HG02840 (cell line): Measurements from ENCODE around the gene GRK4.
"Not testable (repeated sequence)": the region's sequence is repeated elsewhere in the genome, so short reads cannot be mapped to it uniquely, and the experiment has no call there.

Source experiments
- ATAC-seq: cut with Tn5 transposase; IDR thresholded peaks from one replicate; pipeline ENCODE4 v1.9.1; 2021; ENCODE audit warnings: mild to moderate bottlenecking, moderate library complexity, moderate number of reproducible peaks; ENCODE audit not compliant: unreplicated experiment, low FRiP score

Gene GRK4

GRCh38 chr4:2930135-2930757 is 33.1 kb upstream of the GRK4 start:
- ATAC-seq: no peak

DNA sequence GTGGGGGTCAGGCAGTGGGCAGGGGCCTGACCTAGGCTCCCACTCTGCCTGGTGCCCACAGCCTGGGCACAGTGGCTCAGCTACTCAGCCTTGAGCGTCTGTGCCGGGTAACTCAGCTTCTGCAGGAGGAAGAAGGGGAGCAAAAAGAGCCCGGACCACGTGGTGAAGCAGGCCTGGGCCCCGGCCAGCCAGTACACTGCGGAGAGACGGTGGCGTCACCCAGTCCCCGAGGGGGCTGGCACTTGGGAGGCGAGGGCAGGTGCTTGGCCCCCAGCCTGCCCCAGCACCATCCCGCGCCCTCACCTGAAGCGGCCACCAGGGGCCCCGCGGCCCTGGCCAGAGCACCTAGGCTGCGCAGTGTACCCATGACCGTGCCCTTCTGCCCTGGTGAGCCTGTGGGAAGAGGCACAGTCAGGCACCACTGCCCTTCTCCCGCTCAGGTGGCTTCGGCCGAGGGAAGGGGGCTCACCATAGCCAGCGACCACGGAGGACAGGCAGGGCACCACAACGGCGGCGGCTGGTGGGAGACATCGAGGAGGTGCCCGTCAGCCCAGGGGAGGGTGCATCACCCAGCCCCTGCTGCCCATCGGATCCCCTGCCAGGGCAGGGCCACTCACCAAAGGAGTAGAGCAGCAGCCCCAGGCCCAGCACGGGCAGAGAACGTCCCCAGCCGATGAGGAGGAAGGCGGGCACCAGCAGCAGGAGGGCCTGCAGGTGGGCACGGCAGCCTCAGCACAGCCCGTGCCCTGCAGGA is 32.4 kb upstream of the GRK4 start:
- no peak for ATAC-seq

DNA sequence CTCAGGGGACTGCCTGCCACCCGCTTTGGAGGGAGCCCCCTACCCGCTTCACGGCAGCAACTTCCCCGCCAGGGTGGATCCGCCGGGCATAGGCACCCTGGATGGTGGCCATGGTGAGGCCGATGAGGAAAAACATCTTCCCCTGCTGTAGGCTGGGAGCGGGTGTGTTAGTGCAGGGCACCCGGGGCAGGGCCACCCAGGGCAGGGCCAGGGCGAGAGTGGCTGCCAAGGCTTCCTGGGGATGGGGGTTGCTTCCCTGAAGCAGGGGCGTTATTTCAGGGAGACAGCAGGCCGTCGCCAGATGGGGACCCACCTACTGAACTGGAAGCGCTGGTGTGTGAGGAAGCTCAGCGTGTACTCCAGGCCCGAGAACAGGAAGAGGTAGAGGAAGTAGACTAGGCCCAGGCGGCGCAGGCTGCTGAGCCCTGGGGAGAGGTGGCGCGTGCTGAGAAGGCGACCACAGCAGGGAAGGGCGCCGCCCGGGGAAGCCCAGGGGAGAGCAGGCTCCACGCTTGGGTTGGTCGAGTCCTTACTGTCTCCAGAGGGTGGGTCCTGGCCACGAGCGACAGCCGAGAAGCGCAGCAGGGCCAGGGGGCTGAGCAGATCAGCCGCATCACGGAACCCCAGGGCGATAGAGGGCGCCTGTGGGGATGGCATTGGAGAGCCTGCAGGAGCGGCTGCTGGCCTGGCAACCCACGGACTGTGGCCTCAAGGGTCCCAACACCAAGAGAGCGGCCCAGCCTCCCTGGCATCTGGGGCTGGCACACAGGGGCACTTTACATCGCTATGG is 31.7 kb upstream of the GRK4 start:
- peak; percentile 33 for ATAC-seq

DNA sequence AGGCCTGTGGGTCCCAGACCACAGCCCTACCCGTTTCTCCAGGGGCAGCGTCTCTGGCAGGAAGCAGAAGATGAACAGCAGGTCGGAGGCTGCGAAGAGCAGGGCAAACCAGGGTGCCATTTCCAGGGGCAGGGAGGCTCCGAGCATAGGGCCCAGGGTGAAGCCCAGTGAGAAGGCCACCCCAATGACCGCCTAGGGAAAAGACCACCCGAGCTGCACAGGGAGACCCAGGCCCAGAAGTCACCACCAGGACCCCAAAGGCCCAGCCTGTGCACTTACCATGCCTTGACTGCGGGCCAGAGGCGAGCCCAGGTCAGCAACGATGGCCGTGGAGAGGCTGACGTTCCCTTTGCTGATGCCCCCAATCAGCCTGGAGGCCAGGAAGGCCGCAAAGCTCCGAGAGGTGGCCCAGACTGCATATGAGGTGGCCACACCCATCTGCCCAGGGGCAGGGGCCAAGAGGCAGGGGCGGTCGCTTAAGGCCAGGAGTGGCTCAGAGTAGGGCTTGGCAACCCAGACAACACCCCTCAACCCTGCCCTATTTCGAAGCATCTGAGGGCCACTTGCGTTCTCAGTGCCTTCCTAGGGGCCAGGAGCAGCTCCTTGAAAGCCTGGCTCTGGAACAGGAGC is 30.9 kb upstream of the GRK4 start:
- ATAC-seq: no peak

- ATAC-seq: no peak
Observed at GRCh38 chr4:2932951-2933565, 30.3 kb upstream of the GRK4 start.

DNA sequence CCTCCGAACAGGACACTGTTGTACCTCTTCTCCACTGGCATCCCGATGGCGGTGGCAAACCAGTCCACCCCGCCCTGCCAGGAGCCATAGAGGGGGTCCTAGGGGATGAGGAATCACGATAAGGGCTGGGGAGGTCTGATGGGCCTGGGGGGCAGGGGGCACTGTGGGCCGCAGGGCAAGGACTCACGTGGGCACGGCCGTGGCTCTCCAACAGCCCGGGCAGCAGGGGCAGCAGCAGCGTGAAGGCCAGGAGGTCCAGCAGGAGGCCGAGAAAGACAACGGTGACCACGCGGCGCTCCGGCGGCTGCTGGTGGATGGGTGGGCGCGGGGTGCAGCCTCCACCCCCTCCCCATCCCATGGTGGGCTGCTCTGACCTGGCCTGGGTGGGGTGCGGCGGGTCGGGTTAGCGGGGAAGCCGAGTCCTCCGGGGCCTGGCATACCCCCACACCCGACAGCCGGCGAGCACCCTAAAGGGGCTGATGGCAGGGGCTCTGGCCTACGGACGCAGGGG is 29.8 kb upstream of the GRK4 start:
- ATAC-seq: no peak

- no peak for ATAC-seq
Observed at GRCh38 chr4:2934077-2934812, 29.1 kb upstream of the GRK4 start.

DNA sequence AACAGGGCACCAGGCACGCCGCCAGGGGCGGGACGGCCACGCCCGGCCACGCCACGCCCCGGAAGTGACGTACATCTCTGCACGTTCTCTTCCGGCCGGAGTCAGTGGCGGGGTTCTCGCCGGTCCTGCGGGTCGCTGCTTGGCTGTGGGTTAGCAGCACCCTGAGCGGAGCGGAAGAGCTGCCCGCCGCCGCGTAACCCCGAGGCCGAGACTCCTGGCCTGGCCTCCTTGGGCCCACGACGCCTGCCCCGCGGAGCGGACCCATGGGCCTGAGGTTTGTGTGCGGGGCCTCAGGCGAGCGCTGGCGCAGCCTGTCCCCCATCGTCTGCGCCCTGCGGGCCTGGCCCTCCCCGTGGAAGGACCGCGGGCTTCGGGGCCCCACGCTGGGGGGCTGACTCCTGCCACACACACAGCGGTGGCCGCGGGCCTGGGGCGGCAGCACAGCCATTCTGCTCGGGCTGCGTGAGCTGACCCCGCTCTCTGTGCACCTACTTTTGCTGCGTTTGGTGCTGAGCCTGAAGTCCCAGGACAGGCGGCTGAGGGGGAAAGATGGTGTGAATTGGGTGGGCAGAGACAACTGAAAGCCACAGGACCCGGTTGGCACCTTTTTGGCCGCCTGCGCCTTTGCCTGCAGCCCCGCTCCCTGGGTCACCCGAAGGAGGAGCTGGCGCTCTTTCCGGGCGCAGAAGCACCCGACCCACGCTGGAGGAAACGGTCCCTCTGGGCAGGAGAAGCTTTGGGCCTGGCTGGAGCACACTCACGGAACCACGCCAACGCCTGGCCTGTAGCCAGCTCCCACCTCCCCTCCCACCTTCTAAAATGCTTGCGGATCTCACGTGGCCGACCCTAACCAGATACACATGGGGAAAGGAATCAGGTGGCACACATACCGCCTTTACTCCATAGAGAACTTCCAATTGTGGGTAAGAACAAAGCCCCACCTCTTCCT is 28.3 kb upstream of the GRK4 start:
- ATAC-seq: peak; percentile 46

DNA sequence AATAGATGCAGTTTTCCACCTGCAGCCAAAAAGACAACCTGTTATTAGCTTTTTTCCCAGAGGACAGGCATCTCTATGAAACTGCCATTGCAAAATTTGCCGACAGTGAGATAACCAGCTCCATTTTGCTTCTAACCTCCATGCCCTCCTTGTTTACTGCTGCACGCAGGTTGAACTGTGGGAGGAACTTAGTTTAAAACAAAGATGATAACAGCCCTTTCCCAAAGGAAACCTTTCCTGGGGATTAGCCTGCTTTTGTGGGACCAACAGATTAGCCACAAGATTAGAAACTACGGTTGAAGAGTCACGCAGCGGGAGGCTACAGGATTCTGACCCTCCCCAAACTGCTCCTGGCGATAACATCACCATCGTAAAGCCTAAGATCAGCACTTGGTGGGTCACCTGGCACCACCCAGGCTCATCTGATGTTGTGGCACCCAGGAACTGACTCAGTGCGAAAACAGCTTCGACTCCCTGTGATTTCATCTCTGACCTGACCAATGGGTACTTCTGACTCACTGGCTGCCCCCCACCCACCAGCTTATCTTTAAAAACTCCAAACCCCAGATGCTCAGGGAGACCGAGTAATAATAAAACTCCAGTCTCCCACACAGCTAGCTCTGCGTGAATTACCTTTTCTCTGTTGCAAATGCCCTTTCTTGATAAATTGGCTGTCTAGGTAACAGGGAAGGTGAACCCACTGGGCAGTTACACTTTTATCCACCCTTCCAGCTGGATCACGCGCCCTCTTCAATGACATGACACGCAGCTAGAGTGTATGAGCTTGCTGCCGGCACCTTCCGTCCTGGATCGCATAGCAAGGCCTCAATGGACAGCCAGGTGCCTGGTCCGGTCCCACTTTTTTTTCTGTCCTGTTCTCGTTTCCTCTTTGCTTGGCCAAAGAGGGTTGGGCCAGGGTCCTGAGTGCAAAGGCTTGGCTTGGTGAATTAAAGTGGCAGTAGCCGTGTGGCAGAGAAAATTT is 27.3 kb upstream of the GRK4 start:
- ATAC-seq: no peak

DNA sequence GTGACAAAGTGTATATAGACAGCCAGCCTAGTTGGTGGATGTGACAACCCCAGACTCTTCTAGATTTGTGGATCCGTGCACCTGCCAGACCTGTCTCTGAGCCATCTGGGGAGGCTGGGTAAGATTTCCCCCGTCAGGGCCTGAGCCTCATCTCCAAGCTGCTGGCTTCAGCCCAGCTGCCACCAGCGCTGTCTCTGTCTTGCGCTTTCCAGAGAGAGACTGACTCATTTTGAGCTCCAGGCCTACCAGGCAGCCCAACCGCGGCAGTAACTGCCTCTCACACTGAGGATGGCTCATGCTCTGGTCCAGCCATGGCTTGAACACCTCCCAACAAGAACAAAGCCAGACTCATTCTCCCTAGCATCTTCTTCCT is 26.6 kb upstream of the GRK4 start:
- ATAC-seq: no peak

DNA sequence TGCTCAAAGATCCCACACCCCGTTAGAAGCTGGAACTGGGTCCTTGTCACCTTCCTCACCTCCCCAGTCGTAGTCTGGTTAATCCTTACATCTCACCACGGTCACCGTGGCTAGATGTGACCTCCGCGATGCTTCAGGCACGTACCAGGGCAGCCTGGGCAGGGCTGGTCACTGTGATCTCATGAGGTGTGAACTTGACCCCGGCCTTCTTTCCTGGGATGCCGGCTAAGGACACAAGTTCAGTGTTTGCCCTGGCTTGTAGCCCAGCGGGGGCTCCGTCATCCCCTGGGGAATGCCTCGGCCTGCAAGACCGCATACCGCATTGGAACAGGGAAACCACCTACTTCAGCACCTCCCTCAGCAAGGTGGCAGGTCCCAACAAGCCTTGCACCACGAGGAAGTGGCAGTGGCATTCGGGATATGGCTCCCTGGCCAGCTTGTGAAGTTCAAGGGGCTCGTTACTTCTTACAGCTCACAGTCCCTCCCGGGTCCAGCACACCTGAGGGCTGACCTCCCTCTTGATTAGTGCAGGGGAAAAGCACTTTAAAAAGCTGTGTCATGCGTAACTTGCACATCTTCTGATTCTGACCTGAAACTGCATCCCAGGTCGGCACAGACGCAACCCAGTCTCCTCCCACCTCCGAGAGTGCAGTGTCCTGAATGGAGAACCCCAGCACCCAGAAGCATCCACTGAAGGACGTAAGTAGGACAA is 26.1 kb upstream of the GRK4 start:
- no peak for ATAC-seq

GRCh38 chr4:2937986-2938385 is 25.4 kb upstream of the GRK4 start:
- no peak for ATAC-seq

- not testable (repeated sequence) for ATAC-seq
Observed at GRCh38 chr4:2938411-2938810, 25.0 kb upstream of the GRK4 start.

DNA sequence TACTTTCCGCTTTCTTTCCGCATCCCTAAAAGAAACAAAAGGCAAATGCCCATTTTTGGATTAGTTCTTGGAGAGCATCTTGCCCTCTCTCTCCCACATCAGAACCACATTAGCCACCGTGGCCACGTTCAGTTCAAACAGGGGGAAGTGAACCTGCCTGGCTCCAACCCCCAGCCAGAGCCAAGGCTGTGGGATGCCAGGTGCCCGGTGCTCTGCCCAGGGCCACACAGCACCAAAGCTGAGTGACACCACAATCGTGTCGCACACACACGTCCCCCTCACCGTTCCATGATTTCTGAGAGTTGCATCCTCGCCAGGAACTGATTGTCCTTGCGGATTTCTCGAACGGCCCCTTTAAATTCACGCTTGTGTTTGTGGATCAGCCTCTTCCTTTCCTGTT is 24.5 kb upstream of the GRK4 start:
- ATAC-seq: no peak

- no peak for ATAC-seq
Observed at GRCh38 chr4:2939383-2940243, 23.8 kb upstream of the GRK4 start.
